IMR-90 (cell line): ENCODE data around the gene ITGB2. TPM values are rescaled to one million over a fixed set of nuclear protein-coding genes. Genes with fewer than 3 reads are reported as not detected.
A peak's percentile ranks its signal among the peaks of the same experiment; 100 is the strongest.

ENCODE experiments used
- ATAC-seq: fragments of 200-7000 bp; cut with Tn5 transposase; 2 replicates; pipeline ENCODE4 v1.9.1; 2020; ENCODE audit warnings: low read depth, mild to moderate bottlenecking, moderate library complexity
- BruUV-seq: library from RNA; stranded (reverse); fragments of 400-500 nt; replicated peaks from 2 replicates; lab custom pipeline; 2021; lab: Mats Ljungman, UMichigan
- CTCF ChIA-PET: fragments of 300-600 bp; formaldehyde crosslinking; extraction: SDS; loops from one replicate; lab custom pipeline; 2021; ENCODE audit warnings: antibody characterized with exemption; lab: Yijun Ruan, JAX
- POLR2A ChIA-PET: fragments of 300-600 bp; sonication (Branson Sonifier 250); formaldehyde crosslinking; loops from one replicate; lab custom pipeline; 2022; ENCODE audit warnings: antibody characterized with exemption; ENCODE audit not compliant: unreplicated experiment; lab: Charles Lee
- DNase-seq: peaks from one replicate; pipeline ENCODE4 v3.0.0; 2013
- H2AFZ ChIP-seq: replicated peaks from 2 replicates; pipeline ENCODE3; 2013; ENCODE audit warnings: low read length, mild to moderate bottlenecking; ENCODE audit not compliant: poor library complexity
- H2AK5ac ChIP-seq: 2 replicates; pipeline ENCODE4 v1.6.1; 2013; ENCODE audit warnings: low read depth, low read length, inconsistent platforms
- H2AK9ac ChIP-seq: replicated peaks from 2 replicates; pipeline ENCODE3; 2013; ENCODE audit warnings: mild to moderate bottlenecking, low read depth, low read length, moderate library complexity; ENCODE audit not compliant: poor library complexity
- H2BK120ac ChIP-seq: 2 replicates; pipeline ENCODE4 v1.6.1; 2013; ENCODE audit warnings: low read depth, low read length, inconsistent platforms
- H2BK15ac ChIP-seq: 3 replicates; pipeline ENCODE4 v1.6.1; 2013; ENCODE audit warnings: low read depth, low read length, inconsistent platforms
- H2BK20ac ChIP-seq: 2 replicates; pipeline ENCODE4 v1.6.1; 2013; ENCODE audit warnings: low read depth, mild to moderate bottlenecking, inconsistent platforms, low read length, moderate library complexity
- H2BK5ac ChIP-seq: 2 replicates; pipeline ENCODE4 v1.6.1; 2013; ENCODE audit warnings: mild to moderate bottlenecking, low read depth, low read length, inconsistent platforms; ENCODE audit not compliant: poor library complexity, severe bottlenecking
- H3K14ac ChIP-seq: replicated peaks from 2 replicates; pipeline ENCODE4 v1.6.1; 2013; ENCODE audit warnings: low read depth, low read length, inconsistent platforms
- H3K18ac ChIP-seq: 2 replicates; pipeline ENCODE4 v1.6.1; 2013; ENCODE audit warnings: low read depth, low read length, control low read depth
- H3K23ac ChIP-seq: 2 replicates; pipeline ENCODE4 v1.6.1; 2013; ENCODE audit warnings: low read depth, low read length, inconsistent platforms
- H3K27ac ChIP-seq: 2 replicates; pipeline ENCODE4 v1.5.1; 2013; ENCODE audit warnings: mild to moderate bottlenecking, control low read depth, low read length; ENCODE audit not compliant: insufficient read depth
- H3K27me3 ChIP-seq: 2 replicates; pipeline ENCODE4 v1.6.1; 2013; ENCODE audit warnings: low read length; ENCODE audit not compliant: control insufficient read depth, insufficient read depth
- H3K36me3 ChIP-seq: 2 replicates; pipeline ENCODE4 v1.6.1; 2013; ENCODE audit warnings: low read length, mixed read lengths; ENCODE audit not compliant: control insufficient read depth, insufficient read depth
- H3K4ac ChIP-seq: 2 replicates; pipeline ENCODE4 v1.6.1; 2013; ENCODE audit warnings: low read depth, low read length, inconsistent platforms
- H3K4me1 ChIP-seq: 2 replicates; pipeline ENCODE4 v1.6.1; 2013; ENCODE audit warnings: low read length, mixed read lengths; ENCODE audit not compliant: control insufficient read depth, insufficient read depth
- H3K4me2 ChIP-seq: 2 replicates; pipeline ENCODE4 v1.6.1; 2013; ENCODE audit warnings: low read depth, mild to moderate bottlenecking, control low read depth, low read length, moderate library complexity
- H3K4me3 ChIP-seq: 2 replicates; pipeline ENCODE4 v1.5.1; 2013; ENCODE audit warnings: low read depth, mild to moderate bottlenecking, control low read depth, low read length, moderate library complexity; ENCODE audit not compliant: insufficient read depth
- H3K56ac ChIP-seq: 2 replicates; pipeline ENCODE4 v1.6.1; 2013; ENCODE audit warnings: low read length, inconsistent platforms; ENCODE audit not compliant: insufficient read depth; ENCODE audit errors: extremely low read depth
- H3K79me1 ChIP-seq, 2 experiments: 2 replicates each; pipeline ENCODE4 v1.6.1; 2013; ENCODE audit warnings: low read length in 2 of 2, inconsistent platforms in 1 of 2, low read depth in 1 of 2
- H3K9ac ChIP-seq: 2 replicates; pipeline ENCODE4 v1.6.1; 2013; ENCODE audit warnings: low read depth, low read length, control low read depth
- H3K9me1 ChIP-seq: 2 replicates; pipeline ENCODE4 v1.6.1; 2013; ENCODE audit warnings: low read length, inconsistent platforms; ENCODE audit not compliant: insufficient read depth
- H3K9me3 ChIP-seq: 2 replicates; pipeline ENCODE4 v1.6.1; 2013; ENCODE audit warnings: low read length; ENCODE audit not compliant: control insufficient read depth, insufficient read depth
- H4K20me1 ChIP-seq: 2 replicates; pipeline ENCODE4 v1.6.1; 2013; ENCODE audit warnings: low read length, inconsistent platforms; ENCODE audit not compliant: insufficient read depth
- H4K5ac ChIP-seq: 2 replicates; pipeline ENCODE4 v1.6.1; 2013; ENCODE audit warnings: mild to moderate bottlenecking, low read depth, low read length, control low read depth
- H4K8ac ChIP-seq, 2 experiments: 2 replicates each; pipeline ENCODE4 v1.6.1; 2013; ENCODE audit warnings: low read depth in 2 of 2, low read length in 2 of 2, control low read depth in 1 of 2, inconsistent platforms in 1 of 2
- H4K91ac ChIP-seq: 2 replicates; pipeline ENCODE4 v1.6.1; 2013; ENCODE audit warnings: low read depth, low read length, inconsistent platforms; ENCODE audit not compliant: insufficient read depth
- BHLHE40 ChIP-seq: fragments of 150-350 bp; IDR thresholded peaks from 2 replicates; pipeline ENCODE4 v1.6.1; 2016; ENCODE audit warnings: mild to moderate bottlenecking, low read depth, low read length
- CEBPB ChIP-seq: IDR thresholded peaks from 2 replicates; pipeline ENCODE4 v1.6.1; 2012; ENCODE audit warnings: low read depth, low read length, improper control_type of control experiment
- CHD1 ChIP-seq: IDR thresholded peaks from 2 replicates; pipeline ENCODE4 v1.6.1; 2012; ENCODE audit warnings: low read depth, low read length, improper control_type of control experiment
- ELK1 ChIP-seq: fragments of 150-350 bp; IDR thresholded peaks from 2 replicates; pipeline ENCODE4 v1.6.1; 2016; ENCODE audit warnings: low read depth, mild to moderate bottlenecking, low read length, moderate library complexity, borderline replicate concordance
- FOS ChIP-seq: fragments of 150-350 bp; IDR thresholded peaks from 2 replicates; pipeline ENCODE4 v1.6.1; 2016; ENCODE audit warnings: low read depth, low read length
- MAFK ChIP-seq: IDR thresholded peaks from 2 replicates; pipeline ENCODE4 v1.6.1; 2012; ENCODE audit warnings: low read depth, low read length, improper control_type of control experiment
- MAZ ChIP-seq: IDR thresholded peaks from 2 replicates; pipeline ENCODE4 v1.6.1; 2012; ENCODE audit warnings: low read depth, mild to moderate bottlenecking, low read length, improper control_type of control experiment, moderate library complexity, borderline replicate concordance
- MXI1 ChIP-seq: IDR thresholded peaks from 2 replicates; pipeline ENCODE4 v1.6.1; 2012; ENCODE audit warnings: low read depth, mild to moderate bottlenecking, low read length, moderate library complexity, borderline replicate concordance
- NFE2L2 ChIP-seq: fragments of 150-350 bp; IDR thresholded peaks from 2 replicates; pipeline ENCODE4 v1.6.1; 2016; ENCODE audit warnings: low read depth, mild to moderate bottlenecking, low read length
- POLR2A ChIP-seq: IDR thresholded peaks from 2 replicates; pipeline ENCODE4 v1.6.1; 2012; ENCODE audit warnings: mild to moderate bottlenecking, low read depth, low read length
- RAD21 ChIP-seq: IDR thresholded peaks from 2 replicates; pipeline ENCODE4 v1.6.1; 2012; ENCODE audit warnings: low read length, improper control_type of control experiment
- RCOR1 ChIP-seq: IDR thresholded peaks from 2 replicates; pipeline ENCODE4 v1.6.1; 2012; ENCODE audit warnings: mild to moderate bottlenecking, low read length, improper control_type of control experiment; ENCODE audit not compliant: insufficient replicate concordance
- RFX5 ChIP-seq: IDR thresholded peaks from 2 replicates; pipeline ENCODE4 v1.8.0; 2012; ENCODE audit warnings: low read depth, mild to moderate bottlenecking, low read length, moderate library complexity
- SMC3 ChIP-seq: fragments of 150-350 bp; IDR thresholded peaks from 2 replicates; pipeline ENCODE4 v1.6.1; 2016; ENCODE audit warnings: low read depth, mild to moderate bottlenecking, antibody characterized with exemption, low read length, moderate library complexity
- WGBS, 2 experiments: methylation state at CpG; one replicate each; pipeline versions ENCODE4 v1.1.5 to v1.1.7; 2013; ENCODE audit warnings: missing lambda C conversion rate in 2 of 2; ENCODE audit not compliant: insufficient read length in 1 of 2; ENCODE audit errors: extremely low coverage in 2 of 2; 5-methylcytosine and 5-hydroxymethylcytosine counted together
- dilution Hi-C: fragments of 300-500 bp; cut with HindIII; formaldehyde crosslinking; loops from one replicate; pipeline ENCODE4 v1.14.3; 2018; ENCODE audit warnings: low sequenced_read_pairs; ENCODE audit not compliant: unreplicated experiment
- in situ Hi-C: fragments of 300-500 bp; cut with MboI; formaldehyde crosslinking; loops from 3 replicates; pipeline ENCODE4 v1.14.3; 2019; ENCODE audit warnings: low sequenced_read_pairs, inconsistent platforms, mixed read lengths
- intact Hi-C: fragments of 100-400 bp; cut with micrococcal nuclease; formaldehyde crosslinking; loops from 2 replicates; pipeline ENCODE4 v1.10.0; 2022
- polyA plus RNA-seq, 3 experiments: library from polyadenylated mRNA; depleted of rRNA; stranded (reverse); fragments of >200 nt; gene quantifications; 2 replicates each; pipeline ENCODE4 v1.2.3, GENCODE V29; 2012; ENCODE audit warnings: low replicate concordance in 1 of 3
- total RNA-seq: library from RNA; depleted of rRNA; stranded (reverse); fragments of >200 nt; gene quantifications from 2 replicates; pipeline ENCODE4 v1.2.3, GENCODE V29; 2012
- TF ChIP-seq, protein P1 (sequence below): conservative IDR thresholded peaks from 2 replicates; pipeline ENCODE4 v1.5.1; 2012; ENCODE audit warnings: mild to moderate bottlenecking, low read depth, low read length, improper control_type of control experiment

Gene ITGB2
- total and polyA plus RNA-seq, 2 of the 4 experiments (the other 2 are of a cell fraction), result 0.14 TPM; not detected in 1

- H3K9me3 ChIP-seq, result no peaks in the 10 kb centered on the region
- H3K4ac ChIP-seq, result peak overlapping the region; percentile 24
- H3K18ac ChIP-seq, result no peak overlapping the region
- intact Hi-C loops, result no loop called here
- no peak overlapping the region for H3K4me2 ChIP-seq
- H4K91ac ChIP-seq, result no peak overlapping the region; the same call in 1 of the 2 replicates
- H2AK5ac ChIP-seq, result peak overlapping the region; percentile 40
- 100% methylated on average over 10 of the region's 22 CpGs; no CpG with 5 or more reads in 1 of the 2 experiments for WGBS, 2 experiments
- no peak overlapping the region for H3K56ac ChIP-seq
- peaks cover 20% of the 10 kb centered on the region for H3K4me1 ChIP-seq
- H3K27ac ChIP-seq, result no peak overlapping the region
- peaks cover 10% of the 10 kb centered on the region for H4K20me1 ChIP-seq
- H3K9me1 ChIP-seq, result peaks cover 11% of the 10 kb centered on the region; the same call in 1 of the 2 replicates
- H2BK120ac ChIP-seq, result 0 out of 2 replicates have a peak overlapping the region, but pooled peaks have one; percentile 19
- H3K4me3 ChIP-seq, result no peak overlapping the region
- no peak overlapping the region for H4K8ac ChIP-seq
- ATAC-seq, result no peak
- in situ Hi-C loops, result no loop called here
- H3K27me3 ChIP-seq, result no peaks in the 10 kb centered on the region
- H2AK9ac ChIP-seq, result no peak overlapping the region
- no peak overlapping the region for H2BK5ac ChIP-seq
- no peak overlapping the region for H3K23ac ChIP-seq
- H4K5ac ChIP-seq, result no peak overlapping the region
- H2BK20ac ChIP-seq, result no peak overlapping the region
- no peak for DNase-seq
- no peak overlapping the region for H2BK15ac ChIP-seq
- dilution Hi-C loops, result no loop called here
- peaks cover 29 to 75% of the 10 kb centered on the region in 2 experiments for H3K79me1 ChIP-seq
- ChIA-PET CTCF (interaction anchor here (1.1 kb wide), 1 partner anchor 171 kb away, joined by 3 read pairs; no protein-coding TSS in a partner anchor), POLR2A (no interaction called here)
- H3K14ac ChIP-seq, result no peak overlapping the region
- no peak overlapping the region for H2AFZ ChIP-seq
- H3K36me3 ChIP-seq, result peaks cover 34% of the 10 kb centered on the region
- BruUV-seq, result no TSS peak
- H3K9ac ChIP-seq, result no peak overlapping the region
- no peak for TF ChIP-seq SMC3
- TF ChIP-seq NFE2L2, result no peak
- TF ChIP-seq, protein P1, sequence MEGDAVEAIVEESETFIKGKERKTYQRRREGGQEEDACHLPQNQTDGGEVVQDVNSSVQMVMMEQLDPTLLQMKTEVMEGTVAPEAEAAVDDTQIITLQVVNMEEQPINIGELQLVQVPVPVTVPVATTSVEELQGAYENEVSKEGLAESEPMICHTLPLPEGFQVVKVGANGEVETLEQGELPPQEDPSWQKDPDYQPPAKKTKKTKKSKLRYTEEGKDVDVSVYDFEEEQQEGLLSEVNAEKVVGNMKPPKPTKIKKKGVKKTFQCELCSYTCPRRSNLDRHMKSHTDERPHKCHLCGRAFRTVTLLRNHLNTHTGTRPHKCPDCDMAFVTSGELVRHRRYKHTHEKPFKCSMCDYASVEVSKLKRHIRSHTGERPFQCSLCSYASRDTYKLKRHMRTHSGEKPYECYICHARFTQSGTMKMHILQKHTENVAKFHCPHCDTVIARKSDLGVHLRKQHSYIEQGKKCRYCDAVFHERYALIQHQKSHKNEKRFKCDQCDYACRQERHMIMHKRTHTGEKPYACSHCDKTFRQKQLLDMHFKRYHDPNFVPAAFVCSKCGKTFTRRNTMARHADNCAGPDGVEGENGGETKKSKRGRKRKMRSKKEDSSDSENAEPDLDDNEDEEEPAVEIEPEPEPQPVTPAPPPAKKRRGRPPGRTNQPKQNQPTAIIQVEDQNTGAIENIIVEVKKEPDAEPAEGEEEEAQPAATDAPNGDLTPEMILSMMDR, result no peak
- TF ChIP-seq RAD21, result no peak
- no peak for TF ChIP-seq FOS
- no peak for TF ChIP-seq CEBPB
- no peak for TF ChIP-seq ELK1
- no peak for TF ChIP-seq MXI1
- no peak for TF ChIP-seq RFX5
- no peak for TF ChIP-seq CHD1
- TF ChIP-seq MAFK, result no peak
- TF ChIP-seq BHLHE40, result no peak
- no peak for TF ChIP-seq MAZ
- TF ChIP-seq RCOR1, result no peak
- no peak for TF ChIP-seq POLR2A
Measured at GRCh38 chr21:44957047-44957831, 36.5 kb upstream of the ITGB2 start.
